Measurements from ENCODE around the gene NUDT16L1. TPM values are rescaled to one million over a fixed set of nuclear protein-coding genes. Genes with fewer than 3 reads are reported as not detected.

The NUDT16L1 gene
- total and polyA plus RNA-seq, 9 of the 15 experiments (the other 6 are each of a cell fraction or from before 2014, with no cell fraction given) = 1.4 to 37.6 (median 13.7) TPM

- TF ChIP-seq ZNF511 (CRISPR knock-in tag; IDR thresholded peaks at IDR 0.05) (no peak), NELFE (IDR thresholded peaks at IDR 0.05; ENCODE audit: insufficient read depth, insufficient read length) (no peak), IRF1 (CRISPR knock-in tag; IDR thresholded peaks at IDR 0.05; ENCODE audit: borderline replicate concordance) (no peak), JUN (IDR thresholded peaks at IDR 0.05; ENCODE audit: borderline replicate concordance, low read depth, low read length) (no peak), JUN (CRISPR knock-in tag; IDR thresholded peaks at IDR 0.05; ENCODE audit: borderline replicate concordance) (no peak), ZBTB2 (IDR thresholded peaks at IDR 0.05) (no peak), FOXK2 (conservative IDR thresholded peaks at IDR 0.05 in 1 of 2, IDR thresholded peaks at IDR 0.05 in 1 of 2; ENCODE audit: low read depth in 2 of 2) (no peak), L3MBTL2 (IDR thresholded peaks at IDR 0.05) (peak; percentile 2; the same call in 1 of the 2 replicates), HMGN3 (IDR thresholded peaks at IDR 0.05; ENCODE audit: borderline replicate concordance, extremely low read depth, insufficient read length, low read depth, low read length) (no peak), TBL1XR1 (IDR thresholded peaks at IDR 0.05; ENCODE audit: low read length in 2 of 2) (no peak), KDM5B (IDR thresholded peaks at IDR 0.05; ENCODE audit: insufficient replicate concordance, low read depth, low read length) (peak; percentile 26), MEIS2 (IDR thresholded peaks at IDR 0.05; ENCODE audit: partially characterized antibody) (no peak), MTA1 (IDR thresholded peaks at IDR 0.05; ENCODE audit: borderline replicate concordance) (no peak), RB1 (IDR thresholded peaks at IDR 0.05; ENCODE audit: low read depth) (0 out of 2 replicates have a peak, but pooled peaks have one; percentile 3)
- TF ChIP-seq, protein P1, sequence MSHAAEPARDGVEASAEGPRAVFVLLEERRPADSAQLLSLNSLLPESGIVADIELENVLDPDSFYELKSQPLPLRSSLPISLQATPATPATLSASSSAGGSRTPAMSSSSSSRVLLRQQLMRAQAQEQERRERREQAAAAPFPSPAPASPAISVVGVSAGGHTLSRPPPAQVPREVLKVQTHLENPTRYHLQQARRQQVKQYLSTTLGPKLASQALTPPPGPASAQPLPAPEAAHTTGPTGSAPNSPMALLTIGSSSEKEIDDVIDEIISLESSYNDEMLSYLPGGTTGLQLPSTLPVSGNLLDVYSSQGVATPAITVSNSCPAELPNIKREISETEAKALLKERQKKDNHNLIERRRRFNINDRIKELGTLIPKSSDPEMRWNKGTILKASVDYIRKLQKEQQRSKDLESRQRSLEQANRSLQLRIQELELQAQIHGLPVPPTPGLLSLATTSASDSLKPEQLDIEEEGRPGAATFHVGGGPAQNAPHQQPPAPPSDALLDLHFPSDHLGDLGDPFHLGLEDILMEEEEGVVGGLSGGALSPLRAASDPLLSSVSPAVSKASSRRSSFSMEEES (CRISPR knock-in tag; IDR thresholded peaks at IDR 0.05) = no peak
- TF ChIP-seq, protein P2, sequence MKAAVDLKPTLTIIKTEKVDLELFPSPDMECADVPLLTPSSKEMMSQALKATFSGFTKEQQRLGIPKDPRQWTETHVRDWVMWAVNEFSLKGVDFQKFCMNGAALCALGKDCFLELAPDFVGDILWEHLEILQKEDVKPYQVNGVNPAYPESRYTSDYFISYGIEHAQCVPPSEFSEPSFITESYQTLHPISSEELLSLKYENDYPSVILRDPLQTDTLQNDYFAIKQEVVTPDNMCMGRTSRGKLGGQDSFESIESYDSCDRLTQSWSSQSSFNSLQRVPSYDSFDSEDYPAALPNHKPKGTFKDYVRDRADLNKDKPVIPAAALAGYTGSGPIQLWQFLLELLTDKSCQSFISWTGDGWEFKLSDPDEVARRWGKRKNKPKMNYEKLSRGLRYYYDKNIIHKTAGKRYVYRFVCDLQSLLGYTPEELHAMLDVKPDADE (conservative IDR thresholded peaks at IDR 0.05; ENCODE audit: control insufficient read depth, low read depth, low read length) = 0 out of 2 replicates have a peak, but pooled peaks have one; percentile 18
- TF ChIP-seq, protein P3, sequence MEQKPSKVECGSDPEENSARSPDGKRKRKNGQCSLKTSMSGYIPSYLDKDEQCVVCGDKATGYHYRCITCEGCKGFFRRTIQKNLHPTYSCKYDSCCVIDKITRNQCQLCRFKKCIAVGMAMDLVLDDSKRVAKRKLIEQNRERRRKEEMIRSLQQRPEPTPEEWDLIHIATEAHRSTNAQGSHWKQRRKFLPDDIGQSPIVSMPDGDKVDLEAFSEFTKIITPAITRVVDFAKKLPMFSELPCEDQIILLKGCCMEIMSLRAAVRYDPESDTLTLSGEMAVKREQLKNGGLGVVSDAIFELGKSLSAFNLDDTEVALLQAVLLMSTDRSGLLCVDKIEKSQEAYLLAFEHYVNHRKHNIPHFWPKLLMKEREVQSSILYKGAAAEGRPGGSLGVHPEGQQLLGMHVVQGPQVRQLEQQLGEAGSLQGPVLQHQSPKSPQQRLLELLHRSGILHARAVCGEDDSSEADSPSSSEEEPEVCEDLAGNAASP (IDR thresholded peaks at IDR 0.05) = no peak
- TF ChIP-seq, protein P4, sequence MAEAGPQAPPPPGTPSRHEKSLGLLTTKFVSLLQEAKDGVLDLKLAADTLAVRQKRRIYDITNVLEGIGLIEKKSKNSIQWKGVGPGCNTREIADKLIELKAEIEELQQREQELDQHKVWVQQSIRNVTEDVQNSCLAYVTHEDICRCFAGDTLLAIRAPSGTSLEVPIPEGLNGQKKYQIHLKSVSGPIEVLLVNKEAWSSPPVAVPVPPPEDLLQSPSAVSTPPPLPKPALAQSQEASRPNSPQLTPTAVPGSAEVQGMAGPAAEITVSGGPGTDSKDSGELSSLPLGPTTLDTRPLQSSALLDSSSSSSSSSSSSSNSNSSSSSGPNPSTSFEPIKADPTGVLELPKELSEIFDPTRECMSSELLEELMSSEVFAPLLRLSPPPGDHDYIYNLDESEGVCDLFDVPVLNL (CRISPR knock-in tag; IDR thresholded peaks at IDR 0.05; ENCODE audit: low read depth) = no peak
Measured at GRCh38 chr16:4693956-4694641, 737 bp downstream of the NUDT16L1 start (continued).
